NCI-H146 treated with DMSO at 0.1 percent for 48 hours (cell line): Measurements from ENCODE around the gene MAN1C1.

Source experiments
- DNase-seq: peaks from one replicate; lab custom pipeline; 2025; ENCODE audit not compliant: unreplicated experiment; lab: John Stamatoyannopoulos, UW

MAN1C1 gene

DNA sequence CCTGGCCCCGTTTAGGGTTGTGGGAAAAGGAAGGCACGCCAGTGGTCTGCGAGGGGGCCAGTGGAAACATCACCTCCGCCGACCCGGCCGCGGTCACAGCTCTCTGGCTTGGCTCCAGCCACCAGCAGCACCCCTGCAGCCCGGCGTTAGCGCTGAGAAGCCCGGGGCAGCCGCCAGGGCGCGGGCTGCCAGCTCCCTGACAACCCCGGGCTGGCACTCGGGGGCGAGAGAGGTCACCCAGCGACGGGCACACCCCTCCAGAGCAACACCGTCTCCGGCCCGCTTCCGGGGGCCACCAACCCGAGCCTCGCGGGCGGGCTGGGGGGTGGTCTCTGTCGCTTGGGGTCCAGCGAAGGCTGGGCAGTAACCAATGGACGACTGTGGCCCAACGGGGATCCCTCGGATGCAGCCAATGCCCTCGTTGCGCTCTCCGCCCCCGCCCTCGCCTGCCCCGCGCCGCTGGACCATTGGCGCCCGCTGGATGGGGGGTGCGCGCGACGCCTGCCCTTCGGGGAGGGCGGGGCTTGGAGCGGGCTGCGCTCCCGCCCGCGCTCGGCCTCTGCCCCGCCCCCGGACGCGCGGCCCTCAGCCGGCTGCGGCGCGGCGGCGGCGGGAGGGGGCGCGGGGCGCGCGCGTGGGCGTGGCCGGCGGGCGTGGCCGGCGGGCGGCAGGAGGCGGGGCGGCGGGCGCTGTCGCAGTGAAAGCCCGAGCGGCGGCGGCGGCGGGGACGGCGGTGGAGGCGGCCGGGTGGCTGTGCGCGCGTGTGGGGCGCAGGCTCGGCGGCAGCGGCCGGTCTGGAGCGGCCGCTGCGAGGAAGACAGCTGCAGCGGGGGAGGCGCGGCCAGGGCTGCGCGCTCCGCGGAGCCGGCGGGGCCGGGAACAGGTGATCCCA is at the start of gene MAN1C1:
TSS of gene MAN1C1 (plus strand) at position 697 of the 892 bp plus-strand sequence. CDS start 1,007 bp downstream, outside the sequence.
- peak; percentile 68 for DNase-seq

DNA sequence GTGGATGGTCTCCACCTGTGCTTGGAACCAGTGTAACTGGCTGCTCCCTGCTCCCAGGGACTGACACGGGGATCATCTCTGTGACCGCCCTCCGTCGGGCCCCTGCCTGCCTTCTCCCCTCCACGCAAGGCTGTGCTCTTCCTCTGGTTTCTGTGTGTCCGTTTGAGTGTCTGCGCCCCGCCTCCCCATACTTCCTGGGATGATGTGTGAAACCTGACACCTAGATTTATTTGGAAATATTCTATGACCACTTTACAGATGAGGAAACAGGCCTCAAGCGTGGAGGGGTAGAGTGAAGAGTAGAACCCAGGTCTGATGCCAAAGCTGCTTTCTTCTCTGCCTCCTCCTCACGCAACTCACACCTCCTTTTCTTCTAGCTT is 48.9 kb upstream of the MAN1C1 start:
- DNase-seq: no peak

GRCh38 chr1:25568090-25568833 is 48.3 kb upstream of the MAN1C1 start:
- DNase-seq: no peak

GRCh38 chr1:25568834-25569596 is 47.6 kb upstream of the MAN1C1 start:
- no peak for DNase-seq

DNA sequence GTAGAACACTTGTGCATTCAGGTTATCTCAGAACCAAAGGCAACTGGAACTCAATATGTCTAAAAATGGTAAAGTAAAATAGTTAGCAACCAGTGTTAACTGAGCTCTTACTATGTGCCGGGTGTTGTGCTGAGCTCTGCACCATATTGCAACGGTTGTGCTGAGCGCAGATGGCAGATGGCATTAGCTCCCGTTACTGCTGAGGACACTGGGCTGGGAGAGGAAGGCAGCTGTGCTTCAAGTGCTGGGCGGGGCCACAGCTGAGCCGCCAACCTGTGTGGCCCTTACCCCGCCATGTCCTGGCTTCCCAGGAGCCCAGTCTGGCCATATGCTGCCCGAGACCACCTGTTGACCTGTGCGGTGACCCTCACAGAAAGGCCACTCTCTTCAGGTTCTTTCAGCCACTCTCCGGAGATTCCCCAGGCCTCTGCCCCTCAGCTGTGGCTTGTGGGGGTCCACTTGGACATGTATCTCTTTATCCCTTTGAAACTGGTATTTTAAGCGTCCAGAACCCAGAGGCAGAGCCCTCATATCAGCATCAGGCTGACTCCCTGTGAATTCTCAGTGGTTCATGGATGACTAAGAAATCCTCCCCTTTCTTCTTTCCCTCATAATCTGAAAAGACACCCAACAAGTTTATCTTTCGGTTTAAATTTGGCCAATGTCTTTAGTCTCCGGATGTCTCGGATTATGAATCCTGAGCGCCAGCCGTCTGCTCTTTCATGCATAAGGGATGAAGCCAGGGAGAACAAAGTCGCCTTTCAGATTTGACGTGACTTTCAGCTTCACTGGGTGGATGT is 46.8 kb upstream of the MAN1C1 start:
- no peak for DNase-seq

DNA sequence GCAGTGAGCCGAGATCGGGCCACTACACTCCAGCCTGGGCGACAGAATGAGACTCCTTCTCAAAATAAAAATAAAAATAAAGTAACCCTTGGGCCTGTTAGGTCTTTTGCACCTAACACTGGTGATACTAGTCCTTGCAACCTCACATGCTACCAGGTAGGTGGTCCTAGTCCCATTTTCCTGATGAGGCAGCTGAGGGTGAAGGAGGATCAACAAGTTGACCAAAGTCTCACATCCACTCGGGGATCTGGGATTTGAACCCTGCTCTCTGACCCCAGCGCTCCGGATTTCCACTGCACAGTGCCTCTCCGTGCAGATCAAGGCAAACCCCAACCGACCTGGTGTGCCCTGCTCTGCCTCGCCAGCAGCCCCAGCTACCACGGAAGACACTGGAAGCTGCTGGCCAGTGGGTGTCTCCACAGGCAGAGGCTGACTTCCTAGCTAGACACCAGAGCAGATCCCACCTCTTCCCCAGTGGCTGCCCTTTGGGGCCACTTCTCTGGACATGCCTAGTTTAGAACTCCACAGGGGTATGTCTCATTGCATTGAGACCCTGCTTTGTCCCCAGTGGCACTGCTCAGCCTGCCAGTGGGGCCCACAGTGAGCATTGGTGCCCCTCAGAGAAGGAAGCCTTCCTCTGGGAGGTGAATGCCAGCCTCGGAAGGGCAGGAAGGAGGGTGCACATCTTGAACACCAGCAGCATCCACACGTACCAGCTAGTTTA is 45.6 kb upstream of the MAN1C1 start:
- no peak for DNase-seq

DNA sequence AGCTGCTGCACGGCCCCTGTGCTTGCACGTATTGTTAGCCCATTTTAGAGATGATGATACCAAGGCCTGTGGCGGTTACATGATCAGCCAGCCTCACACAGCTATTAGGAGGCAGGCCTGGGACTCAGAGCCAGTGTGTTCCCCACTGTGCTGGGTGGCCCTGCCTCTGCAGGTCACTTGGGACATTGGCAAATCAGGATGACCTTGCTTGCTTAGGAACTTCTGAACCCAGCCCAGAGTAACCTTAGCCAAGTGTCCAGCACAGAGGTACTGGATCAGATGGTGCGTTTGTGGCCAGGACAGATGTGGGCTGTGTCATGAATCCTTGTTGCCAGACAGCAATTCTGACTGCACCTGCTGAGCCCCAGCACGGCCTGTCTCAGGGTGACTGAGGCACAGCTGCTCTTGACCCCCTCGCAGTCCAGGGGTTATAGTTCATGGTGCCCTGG is 45.0 kb upstream of the MAN1C1 start:
- no peak for DNase-seq

DNA sequence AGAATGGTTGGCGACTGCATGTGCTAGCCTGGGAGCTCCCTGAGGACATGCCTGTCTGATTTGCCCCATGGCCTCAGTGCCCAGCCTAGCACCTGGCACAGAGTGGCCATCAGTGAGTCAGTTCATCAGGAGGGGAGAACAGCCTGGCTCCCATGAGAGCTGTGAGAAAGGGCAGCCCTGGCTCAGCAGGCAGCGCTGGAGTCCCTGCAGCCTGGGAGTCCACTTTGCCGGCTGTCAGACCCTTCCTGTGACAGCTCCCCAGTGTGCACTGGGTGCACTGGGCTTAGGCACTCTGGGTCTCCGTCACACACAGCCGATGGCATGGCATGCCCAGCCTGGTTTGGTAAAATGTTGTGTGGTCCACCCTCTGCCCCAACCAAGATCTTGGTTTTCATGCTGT is 44.5 kb upstream of the MAN1C1 start:
- no peak for DNase-seq

DNA sequence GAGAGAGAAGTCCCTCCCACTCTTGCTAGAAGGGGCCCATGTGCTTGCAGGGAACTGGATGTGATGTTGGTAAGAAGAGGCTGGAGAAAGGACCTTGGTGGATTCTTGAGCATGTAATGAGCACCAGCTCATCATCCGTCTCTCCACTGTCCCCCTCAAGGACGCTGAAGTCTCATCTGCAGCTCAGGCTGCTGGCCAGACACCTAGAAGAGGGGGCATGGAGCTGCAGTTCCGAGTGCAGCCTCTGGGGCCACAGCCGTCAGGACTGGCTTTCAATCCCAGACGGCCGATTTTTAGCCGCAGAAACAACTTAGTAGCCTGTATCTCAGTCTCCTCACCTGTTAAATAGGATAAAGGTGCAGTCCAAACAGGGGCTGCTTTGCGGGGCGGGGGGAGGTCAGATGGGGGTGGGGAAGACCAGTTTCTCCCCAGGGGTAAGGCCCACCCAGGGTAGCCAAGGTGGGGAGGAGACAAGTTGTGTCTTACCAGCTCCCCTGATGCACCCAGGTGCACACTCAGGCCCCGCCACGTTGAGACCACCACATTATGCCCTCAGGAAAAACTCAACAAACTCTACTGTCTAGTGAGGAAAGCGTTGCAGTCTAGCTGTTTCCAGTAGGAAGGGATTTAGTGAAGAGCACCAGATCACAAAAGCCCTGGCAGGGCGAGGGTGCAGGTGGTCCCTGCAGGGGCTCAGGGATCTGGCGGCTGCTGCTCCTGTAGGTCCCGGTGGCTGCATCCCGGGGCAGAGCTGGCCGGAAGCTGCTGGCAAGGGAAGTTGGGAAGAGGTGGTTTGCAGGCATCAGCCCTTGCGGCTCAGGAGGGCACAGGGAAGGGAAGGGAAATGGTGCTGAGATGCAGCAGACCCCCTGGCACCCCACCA is 43.6 kb upstream of the MAN1C1 start:
- no peak for DNase-seq

- no peak for DNase-seq
Measured at GRCh38 chr1:25573591-25573930, 43.0 kb upstream of the MAN1C1 start.

DNA sequence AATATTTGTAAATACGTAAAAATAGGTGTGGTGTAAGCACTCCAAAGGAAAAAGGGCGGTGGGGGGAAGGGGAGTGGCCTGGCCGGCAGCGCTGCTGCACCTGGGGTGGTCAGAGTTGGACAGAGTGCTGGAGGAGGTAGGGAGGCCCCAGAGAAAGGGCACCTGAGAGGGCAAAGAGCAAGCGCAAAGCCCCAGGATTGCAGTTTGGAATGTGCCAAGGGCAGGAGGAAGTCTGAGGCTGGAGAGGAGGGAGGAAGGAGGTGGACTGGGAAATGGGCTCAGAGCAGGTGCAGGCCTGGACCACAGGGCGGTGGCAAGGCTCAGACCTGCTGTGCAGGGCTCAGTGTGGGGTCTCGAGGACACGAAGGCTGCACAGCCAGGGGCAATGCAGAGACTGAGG is 42.6 kb upstream of the MAN1C1 start:
- no peak for DNase-seq

DNA sequence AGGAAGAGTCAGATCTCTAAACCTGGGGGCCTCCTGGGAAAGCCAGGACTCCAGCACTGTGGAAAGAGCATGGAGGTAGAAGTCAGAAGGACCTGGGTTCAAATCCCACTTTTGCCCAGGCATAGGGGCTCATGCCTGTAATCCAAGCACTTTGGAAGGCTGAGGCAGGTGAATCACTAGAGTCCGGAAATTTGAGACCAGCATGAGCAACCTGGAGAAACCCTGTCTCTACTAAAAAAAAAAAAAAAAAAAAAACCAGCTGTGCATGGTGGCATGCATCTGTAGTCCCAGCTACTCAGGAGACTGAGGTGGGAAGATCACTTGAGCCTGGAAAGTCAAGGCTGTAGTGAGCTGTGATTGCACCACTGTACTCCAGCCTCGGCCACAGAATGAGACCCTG is 41.4 kb upstream of the MAN1C1 start:
- no peak for DNase-seq

DNA sequence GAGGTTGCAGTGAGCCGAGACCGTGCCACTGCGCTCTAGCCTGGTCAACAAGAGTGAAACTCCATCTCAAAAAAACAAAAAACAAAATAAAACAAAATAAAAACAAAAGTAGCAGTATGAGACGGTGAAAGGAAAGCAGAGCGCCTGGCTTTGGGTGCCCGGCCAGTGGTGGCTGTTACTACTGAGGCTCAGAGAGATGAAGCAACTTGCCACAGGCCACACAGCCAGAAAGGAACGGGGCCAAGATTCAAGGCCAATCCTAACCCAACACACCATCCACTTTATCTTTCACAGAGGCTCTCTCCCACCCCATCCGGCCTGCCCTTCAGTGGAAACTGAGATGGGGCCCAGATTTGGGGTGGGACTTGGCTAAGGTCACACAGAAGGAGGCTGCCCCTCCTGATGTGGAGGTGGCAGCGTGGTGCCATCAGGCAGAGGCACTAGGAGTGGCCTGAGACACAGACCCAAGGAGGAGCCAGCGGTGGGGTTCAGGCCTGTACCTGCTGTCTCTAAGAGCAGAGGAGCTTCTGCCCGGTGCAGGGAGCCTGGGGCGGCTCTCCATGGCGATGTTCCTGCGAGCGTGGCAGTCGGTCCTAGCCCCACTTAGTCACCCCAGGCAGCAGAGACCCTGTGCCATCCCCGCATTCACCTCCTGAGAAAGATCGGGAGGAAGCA is 40.0 kb upstream of the MAN1C1 start:
- no peak for DNase-seq

- DNase-seq: no peak
Measured at GRCh38 chr1:25577134-25577920, 39.3 kb upstream of the MAN1C1 start.

GRCh38 chr1:25579292-25580252 is 37.0 kb upstream of the MAN1C1 start:
- DNase-seq: no peak

- no peak for DNase-seq
Measured at GRCh38 chr1:25580927-25581326, 35.7 kb upstream of the MAN1C1 start.

DNA sequence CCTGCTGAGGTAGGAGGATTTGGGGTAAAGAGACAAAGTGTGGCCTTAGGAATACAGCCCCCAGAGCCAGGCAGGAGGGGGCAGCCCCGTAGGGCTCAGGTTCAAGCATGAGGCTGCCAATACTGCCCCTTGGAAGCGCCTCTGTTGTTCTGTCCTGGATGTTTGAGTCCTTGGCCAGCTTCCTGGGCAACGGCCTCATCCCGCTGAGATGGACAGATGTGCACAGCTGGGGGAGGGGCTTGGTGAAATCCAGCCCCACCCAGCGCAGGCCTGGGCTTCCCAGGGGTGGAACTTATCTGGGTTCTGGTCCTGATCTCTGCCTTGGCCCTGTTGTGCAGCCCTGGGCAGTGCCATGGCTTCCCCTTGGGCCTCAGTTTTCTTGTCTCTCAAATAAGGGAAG is 34.8 kb upstream of the MAN1C1 start:
- DNase-seq: no peak
